Parathyroid adenoma (tissue), 2 donors: ENCODE measurements around the gene ENG.

Experiments used
- H2AFZ ChIP-seq: fragments of 300-600 bp; sonication (generic); one replicate; pipeline ENCODE4 v1.7.0; 2017; ENCODE audit warnings: antibody characterized with exemption, mild to moderate bottlenecking
- H3K27ac ChIP-seq: fragments of 300-600 bp; sonication (generic); one replicate; pipeline ENCODE4 v1.7.0; 2017
- H3K27me3 ChIP-seq: fragments of 300-600 bp; sonication (generic); one replicate; pipeline ENCODE4 v1.7.0; 2017; ENCODE audit warnings: low read length; ENCODE audit not compliant: control insufficient read depth, insufficient read depth
- H3K36me3 ChIP-seq: fragments of 300-600 bp; sonication (generic); one replicate; pipeline ENCODE4 v1.7.0; 2017; ENCODE audit warnings: low read length; ENCODE audit not compliant: control insufficient read depth, insufficient read depth
- H3K4me1 ChIP-seq: fragments of 300-600 bp; sonication (generic); one replicate; pipeline ENCODE4 v1.7.0; 2017; ENCODE audit warnings: control low read depth
- H3K4me2 ChIP-seq: fragments of 300-600 bp; sonication (generic); one replicate; pipeline ENCODE4 v1.7.0; 2017; ENCODE audit warnings: low read length
- H3K4me3 ChIP-seq: fragments of 300-600 bp; sonication (generic); one replicate; pipeline ENCODE4 v1.7.0; 2017; ENCODE audit warnings: low read depth, low read length
- H3K79me2 ChIP-seq: fragments of 300-600 bp; sonication (generic); one replicate; pipeline ENCODE4 v1.7.0; 2017; ENCODE audit warnings: control low read depth
- H3K9ac ChIP-seq: fragments of 300-600 bp; sonication (generic); one replicate; pipeline ENCODE4 v1.7.0; 2017; ENCODE audit warnings: mild to moderate bottlenecking
- H3K9me3 ChIP-seq: fragments of 300-600 bp; sonication (generic); one replicate; pipeline ENCODE4 v1.7.0; 2017; ENCODE audit warnings: low read length; ENCODE audit not compliant: control insufficient read depth
- TF ChIP-seq, protein P1 (sequence below): fragments of 300-600 bp; sonication (generic); IDR thresholded peaks from one replicate; pipeline ENCODE4 v1.7.0; 2017; ENCODE audit warnings: antibody characterized with exemption, mild to moderate bottlenecking
- donor health status: primary hyperparathyroidism.

ENG gene

DNA sequence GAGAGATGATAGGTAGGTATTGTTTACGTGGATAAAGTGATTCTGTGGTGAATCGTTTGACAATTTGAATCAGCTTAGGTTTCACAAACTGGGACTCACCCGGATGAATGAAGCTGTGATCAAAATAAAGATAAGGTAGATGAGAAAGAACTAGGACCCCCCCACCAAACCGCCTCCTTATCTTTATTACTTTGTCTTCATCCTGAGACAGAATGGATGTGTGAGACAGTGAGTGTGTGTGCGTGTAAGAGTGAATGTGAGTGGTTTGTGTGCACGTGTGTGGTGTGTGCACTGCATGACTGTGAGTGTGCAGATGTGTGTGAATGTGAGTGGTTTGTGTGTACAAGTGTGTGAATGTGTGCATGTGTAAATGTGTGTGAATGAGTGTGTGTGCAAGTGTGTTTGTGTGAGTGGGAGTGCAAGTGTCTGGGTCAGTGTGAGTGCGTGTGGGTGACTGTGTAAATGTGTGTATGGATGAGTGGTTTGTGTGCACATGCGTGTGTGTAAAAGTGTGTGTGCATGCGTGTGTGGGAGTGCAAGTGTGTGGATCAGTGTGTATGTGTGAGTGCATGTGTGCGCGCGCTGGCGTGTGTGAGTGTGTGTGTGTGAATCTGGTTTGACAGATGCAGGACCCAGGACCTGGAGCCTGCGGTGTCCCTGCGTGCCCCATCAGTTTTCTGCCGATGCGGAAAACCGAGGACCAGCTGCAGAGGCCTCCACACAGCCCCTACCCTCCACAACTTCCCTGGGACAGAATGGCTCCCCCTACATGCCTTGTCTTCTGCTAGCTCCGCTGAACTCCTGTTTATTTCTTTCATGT lies 11.4 kb upstream of the ENG start:
- Histone ChIP-seq H3K4me2 (no peak overlapping the region), H3K27me3 (no peaks in the 10 kb centered on the region), H3K4me3 (no peak overlapping the region), H3K79me2 (no peaks in the 10 kb centered on the region), H3K27ac (peak overlapping the region; percentile 61), H3K9me3 (no peaks in the 10 kb centered on the region), H3K36me3 (no peaks in the 10 kb centered on the region), H2AFZ (peak overlapping the region; percentile 65), H3K4me1 (peaks cover 11% of the 10 kb centered on the region), H3K9ac (no peak overlapping the region)
- TF ChIP-seq, protein P1, sequence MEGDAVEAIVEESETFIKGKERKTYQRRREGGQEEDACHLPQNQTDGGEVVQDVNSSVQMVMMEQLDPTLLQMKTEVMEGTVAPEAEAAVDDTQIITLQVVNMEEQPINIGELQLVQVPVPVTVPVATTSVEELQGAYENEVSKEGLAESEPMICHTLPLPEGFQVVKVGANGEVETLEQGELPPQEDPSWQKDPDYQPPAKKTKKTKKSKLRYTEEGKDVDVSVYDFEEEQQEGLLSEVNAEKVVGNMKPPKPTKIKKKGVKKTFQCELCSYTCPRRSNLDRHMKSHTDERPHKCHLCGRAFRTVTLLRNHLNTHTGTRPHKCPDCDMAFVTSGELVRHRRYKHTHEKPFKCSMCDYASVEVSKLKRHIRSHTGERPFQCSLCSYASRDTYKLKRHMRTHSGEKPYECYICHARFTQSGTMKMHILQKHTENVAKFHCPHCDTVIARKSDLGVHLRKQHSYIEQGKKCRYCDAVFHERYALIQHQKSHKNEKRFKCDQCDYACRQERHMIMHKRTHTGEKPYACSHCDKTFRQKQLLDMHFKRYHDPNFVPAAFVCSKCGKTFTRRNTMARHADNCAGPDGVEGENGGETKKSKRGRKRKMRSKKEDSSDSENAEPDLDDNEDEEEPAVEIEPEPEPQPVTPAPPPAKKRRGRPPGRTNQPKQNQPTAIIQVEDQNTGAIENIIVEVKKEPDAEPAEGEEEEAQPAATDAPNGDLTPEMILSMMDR, result no peak

DNA sequence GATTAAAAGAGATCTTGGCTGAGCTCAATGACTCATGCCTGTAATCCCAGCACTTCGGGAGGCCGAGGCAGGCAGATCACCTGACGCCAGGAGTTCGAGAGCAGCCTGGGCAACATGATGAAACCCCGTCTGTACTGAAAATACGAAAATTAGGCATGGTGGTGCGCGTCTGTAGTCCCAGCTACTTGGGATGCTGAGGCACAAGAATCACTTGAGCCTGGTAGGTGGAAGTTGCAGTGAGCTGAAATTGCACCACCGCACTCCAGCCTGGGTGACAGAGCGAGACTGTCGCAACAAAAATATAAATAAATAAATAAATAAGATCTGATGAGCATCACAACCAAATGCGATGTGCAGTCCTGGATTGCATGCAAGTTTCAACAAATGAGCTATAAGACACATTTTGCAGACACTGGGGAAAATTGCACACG lies 8.7 kb upstream of the ENG start:
- Histone ChIP-seq H3K9me3 (no peaks in the 10 kb centered on the region), H3K27ac (no peak overlapping the region), H3K9ac (no peak overlapping the region), H3K27me3 (no peaks in the 10 kb centered on the region), H3K4me1 (peaks cover 11% of the 10 kb centered on the region), H3K4me3 (no peak overlapping the region), H3K4me2 (no peak overlapping the region), H2AFZ (no peak overlapping the region), H3K79me2 (no peaks in the 10 kb centered on the region), H3K36me3 (no peaks in the 10 kb centered on the region)
- TF ChIP-seq, protein P1, result no peak

DNA sequence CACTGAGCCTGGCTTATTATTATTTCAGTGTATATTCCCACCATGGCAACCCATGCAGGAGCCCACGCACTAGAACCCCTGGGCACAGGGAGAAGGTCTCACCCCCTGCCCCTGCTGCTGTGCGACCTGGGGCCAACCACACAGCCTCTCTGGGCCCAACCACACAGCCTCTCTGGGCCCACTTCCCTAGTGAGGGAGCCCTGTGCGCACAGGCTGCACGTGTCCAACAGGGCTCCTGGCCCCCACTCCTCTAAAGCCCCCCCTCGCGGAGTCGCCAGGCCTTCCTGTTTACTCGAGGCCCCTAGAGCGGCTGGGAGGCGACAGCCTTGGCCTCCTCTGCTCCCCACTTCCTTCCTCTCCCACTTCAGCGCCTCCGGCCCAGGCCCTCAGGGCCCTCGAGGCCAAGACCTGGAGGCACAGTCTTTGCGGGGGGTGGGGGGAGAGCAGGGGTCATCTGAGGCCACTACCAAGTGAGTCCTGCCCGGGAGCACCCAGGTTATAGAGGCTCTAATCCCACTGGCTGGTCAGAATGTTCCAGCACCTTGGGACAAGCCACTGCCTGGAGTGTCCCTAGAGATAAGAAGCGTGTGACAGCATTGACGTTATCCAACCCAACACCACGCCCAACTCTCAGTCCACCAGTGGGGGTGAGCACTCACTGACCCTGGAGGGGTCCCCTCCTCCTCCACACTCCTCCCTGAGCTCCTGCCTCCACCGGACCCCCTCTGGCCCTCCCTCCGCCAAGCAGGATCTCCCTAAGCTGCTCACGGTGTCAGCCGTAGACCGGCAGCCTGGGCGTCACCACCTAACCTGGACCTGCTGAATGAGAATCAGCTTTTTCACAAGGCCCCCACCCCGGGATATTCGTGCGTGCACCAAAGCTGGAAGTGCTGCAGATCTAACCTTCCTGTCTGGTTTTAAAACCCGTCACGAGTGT lies 7.9 kb upstream of the ENG start:
- Histone ChIP-seq H3K27ac (peak overlapping the region; percentile 36), H3K9ac (no peak overlapping the region), H2AFZ (no peak overlapping the region), H3K4me3 (no peak overlapping the region), H3K4me1 (peaks cover 11% of the 10 kb centered on the region), H3K79me2 (no peaks in the 10 kb centered on the region), H3K36me3 (no peaks in the 10 kb centered on the region), H3K9me3 (no peaks in the 10 kb centered on the region), H3K27me3 (no peaks in the 10 kb centered on the region), H3K4me2 (no peak overlapping the region)
- TF ChIP-seq, protein P1, result no peak

DNA sequence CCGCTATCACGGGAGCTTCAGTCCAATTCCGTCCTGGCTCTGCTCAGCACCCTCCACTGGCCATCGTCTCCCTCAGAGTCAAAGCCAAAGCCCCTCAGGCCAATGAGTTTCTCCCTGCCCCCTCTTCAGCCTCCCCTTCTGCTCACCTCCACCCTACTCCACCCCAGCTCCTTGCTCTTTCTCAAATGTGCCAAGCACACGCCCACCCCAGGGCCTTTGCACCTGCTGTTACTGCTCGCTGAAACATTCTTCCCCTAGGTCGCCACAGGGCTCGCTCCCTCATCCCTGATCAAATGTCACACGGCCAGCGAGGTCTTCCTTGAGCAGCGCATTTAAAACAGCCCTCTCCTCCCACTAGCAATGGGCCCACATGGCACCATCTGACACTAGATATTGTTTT lies 6.3 kb upstream of the ENG start:
- H3K9ac ChIP-seq, result no peak overlapping the region
- H3K4me2 ChIP-seq, result no peak overlapping the region
- no peaks in the 10 kb centered on the region for H3K9me3 ChIP-seq
- no peaks in the 10 kb centered on the region for H3K79me2 ChIP-seq
- H3K27ac ChIP-seq, result no peak overlapping the region
- TF ChIP-seq, protein P1, result no peak
- no peaks in the 10 kb centered on the region for H3K36me3 ChIP-seq
- no peak overlapping the region for H3K4me3 ChIP-seq
- H2AFZ ChIP-seq, result no peak overlapping the region
- peaks cover 9% of the 10 kb centered on the region for H3K4me1 ChIP-seq
- H3K27me3 ChIP-seq, result no peaks in the 10 kb centered on the region
